KOPT-K1 (cell line): Measurements from ENCODE around the gene ITGA2.

Experiments used
- H3K27ac ChIP-seq: fragments of 200-600 bp; sonication (generic); 2 replicates; pipeline ENCODE4 v1.5.1; 2016; ENCODE audit warnings: antibody characterized with exemption, mild to moderate bottlenecking, low read depth, low read length; ENCODE audit not compliant: poor library complexity, severe bottlenecking
- H3K36me3 ChIP-seq: fragments of 200-600 bp; sonication (generic); 2 replicates; pipeline ENCODE4 v1.5.1; 2017; ENCODE audit warnings: antibody characterized with exemption, mild to moderate bottlenecking, low read length, moderate library complexity; ENCODE audit not compliant: insufficient read depth
- H3K9me3 ChIP-seq: fragments of 200-600 bp; sonication (generic); 2 replicates; pipeline ENCODE4 v1.5.1; 2017; ENCODE audit warnings: antibody characterized with exemption, low read length, mild to moderate bottlenecking; ENCODE audit not compliant: insufficient read depth, poor library complexity, severe bottlenecking

Gene ITGA2

DNA sequence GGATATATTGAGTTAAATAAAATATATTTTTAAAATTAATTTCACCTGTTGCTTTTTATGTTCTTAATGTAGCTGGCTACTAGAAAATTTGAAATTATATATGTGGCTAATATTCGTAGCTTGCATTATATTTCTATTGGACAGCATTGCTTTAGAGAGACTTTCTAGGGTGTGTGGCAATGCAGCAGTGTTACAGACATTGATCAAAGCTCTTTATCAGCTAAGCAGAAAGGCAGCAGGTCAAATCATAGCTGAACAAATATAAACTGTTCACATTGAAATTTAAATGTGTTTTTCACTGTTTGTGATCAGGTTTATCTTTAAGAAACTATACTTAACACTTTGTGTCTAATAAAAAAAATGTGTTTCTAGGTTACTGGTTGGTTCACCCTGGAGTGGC lies 52.6 kb downstream of the ITGA2 start:
- Histone ChIP-seq H3K27ac (peak overlapping the region; percentile 69), H3K36me3 (no peaks in the 10 kb centered on the region), H3K9me3 (no peaks in the 10 kb centered on the region)

DNA sequence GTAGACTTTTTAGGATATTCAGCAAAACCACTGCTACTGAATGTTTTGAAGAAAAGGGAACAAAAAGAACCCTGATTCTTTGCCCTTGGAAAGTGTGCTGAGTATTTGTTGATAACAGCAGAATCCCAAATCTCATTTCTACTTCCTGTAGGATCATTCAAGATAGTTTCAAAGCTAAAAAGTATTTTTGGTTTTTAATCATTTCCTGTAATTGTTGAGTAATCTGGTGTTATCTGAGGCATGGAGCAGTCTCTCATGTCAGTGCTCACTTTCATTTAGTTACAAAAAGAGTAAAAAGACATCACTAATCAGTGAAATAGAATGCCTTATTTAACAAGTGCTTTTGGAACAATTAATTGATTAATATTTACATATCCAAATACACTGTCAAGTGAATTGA lies 56.1 kb downstream of the ITGA2 start:
- no peaks in the 10 kb centered on the region for H3K36me3 ChIP-seq
- no peak overlapping the region for H3K27ac ChIP-seq
- no peaks in the 10 kb centered on the region for H3K9me3 ChIP-seq

DNA sequence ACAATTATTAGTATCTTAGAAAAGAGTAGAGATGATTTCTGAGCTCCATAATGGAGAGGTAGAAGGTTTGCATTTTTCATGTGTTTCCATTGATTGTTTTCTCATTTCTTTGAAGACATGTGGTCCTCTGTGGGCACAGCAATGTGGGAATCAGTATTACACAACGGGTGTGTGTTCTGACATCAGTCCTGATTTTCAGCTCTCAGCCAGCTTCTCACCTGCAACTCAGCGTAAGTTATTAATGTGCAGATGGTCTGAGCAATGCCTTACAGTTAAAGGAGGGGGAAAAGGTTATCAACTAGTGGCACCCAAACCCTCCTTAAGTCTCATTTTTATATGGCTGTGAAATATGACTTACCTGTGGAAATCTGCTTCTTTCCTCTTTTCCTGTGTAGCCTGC lies 59.1 kb downstream of the ITGA2 start:
- Histone ChIP-seq H3K27ac (no peak overlapping the region), H3K36me3 (no peaks in the 10 kb centered on the region), H3K9me3 (no peaks in the 10 kb centered on the region)

DNA sequence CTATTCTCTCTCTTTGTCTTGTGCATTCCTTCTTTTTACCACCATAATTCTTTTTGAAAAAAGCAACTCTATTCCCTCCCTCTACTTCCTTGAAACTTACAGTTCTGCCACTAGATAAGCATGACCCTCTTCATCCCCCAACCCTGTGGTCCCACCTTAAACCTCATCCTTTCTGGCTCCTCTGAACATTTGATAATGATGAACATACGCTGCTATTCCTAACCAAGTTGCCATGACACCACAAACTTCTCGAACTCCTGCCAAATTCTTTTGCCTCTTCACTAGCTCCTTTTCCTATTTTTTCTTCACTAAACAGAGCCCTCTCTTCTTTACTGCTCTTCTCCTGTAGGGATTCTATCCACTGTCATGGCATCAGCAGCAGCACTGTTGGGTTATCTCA lies 63.3 kb downstream of the ITGA2 start:
- H3K27ac ChIP-seq, result no peak overlapping the region
- H3K9me3 ChIP-seq, result no peaks in the 10 kb centered on the region
- H3K36me3 ChIP-seq, result no peaks in the 10 kb centered on the region

DNA sequence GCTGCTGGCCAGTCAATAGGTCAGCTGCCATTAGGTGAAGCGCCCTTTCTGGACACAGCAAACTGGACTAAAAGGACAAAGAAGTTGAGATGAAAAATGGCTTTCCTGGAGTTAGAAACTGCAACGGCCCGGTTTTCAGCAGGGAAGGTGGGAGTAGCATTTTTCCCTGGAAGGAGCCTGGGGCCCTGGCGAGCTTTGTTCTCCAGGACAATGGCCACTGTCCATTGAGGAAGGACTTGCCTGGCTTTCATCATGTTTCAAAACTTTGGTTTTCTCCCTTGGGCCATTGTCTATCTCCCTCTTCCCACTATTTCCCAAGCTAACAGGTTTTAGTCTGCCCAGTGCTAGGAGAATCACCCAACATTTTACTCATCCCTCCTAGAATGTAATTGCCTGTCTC lies 64.2 kb downstream of the ITGA2 start:
- no peaks in the 10 kb centered on the region for H3K36me3 ChIP-seq

DNA sequence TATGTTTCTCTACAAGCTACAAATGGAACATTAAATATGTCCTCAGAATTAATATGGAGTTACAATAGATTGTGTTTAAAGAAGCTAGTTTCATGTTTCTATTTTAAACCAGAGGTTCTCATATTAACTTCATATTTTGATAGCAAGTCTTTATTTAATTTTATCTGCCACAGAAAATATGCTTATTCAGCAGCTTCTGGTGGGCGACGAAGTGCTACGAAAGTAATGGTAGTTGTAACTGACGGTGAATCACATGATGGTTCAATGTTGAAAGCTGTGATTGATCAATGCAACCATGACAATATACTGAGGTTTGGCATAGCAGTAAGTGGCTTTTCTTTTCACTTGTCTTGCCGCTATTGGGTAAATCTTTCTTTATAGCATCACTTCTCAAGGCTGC lies 66.2 kb downstream of the ITGA2 start:
- H3K36me3 ChIP-seq, result no peaks in the 10 kb centered on the region
- H3K9me3 ChIP-seq, result no peaks in the 10 kb centered on the region
- H3K27ac ChIP-seq, result no peak overlapping the region

More for the DNA sequence above, 64.2 kb downstream of the ITGA2 start:
- H3K9me3 ChIP-seq, result no peaks in the 10 kb centered on the region
- H3K27ac ChIP-seq, result no peak overlapping the region

DNA sequence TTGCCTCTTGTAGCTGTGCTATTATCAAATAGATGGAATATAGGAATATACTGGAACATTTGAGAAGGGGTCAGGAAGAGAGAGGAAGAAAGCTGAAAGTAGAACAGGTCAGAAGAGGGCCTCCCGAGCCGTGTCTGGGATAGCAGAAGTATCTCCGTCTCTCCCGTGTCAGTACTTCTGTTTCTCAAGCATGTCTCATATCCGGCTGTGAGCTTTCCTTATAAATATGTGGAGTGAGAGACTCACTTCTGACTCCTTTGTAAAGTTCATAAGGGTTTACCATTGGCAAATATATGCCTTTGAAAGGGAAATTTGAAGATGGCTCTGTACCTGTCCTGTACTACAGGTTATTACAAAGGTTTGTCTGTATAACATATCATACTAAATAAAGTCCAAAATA lies 70.1 kb downstream of the ITGA2 start:
- Histone ChIP-seq H3K27ac (no peak overlapping the region), H3K9me3 (no peaks in the 10 kb centered on the region), H3K36me3 (no peaks in the 10 kb centered on the region)

DNA sequence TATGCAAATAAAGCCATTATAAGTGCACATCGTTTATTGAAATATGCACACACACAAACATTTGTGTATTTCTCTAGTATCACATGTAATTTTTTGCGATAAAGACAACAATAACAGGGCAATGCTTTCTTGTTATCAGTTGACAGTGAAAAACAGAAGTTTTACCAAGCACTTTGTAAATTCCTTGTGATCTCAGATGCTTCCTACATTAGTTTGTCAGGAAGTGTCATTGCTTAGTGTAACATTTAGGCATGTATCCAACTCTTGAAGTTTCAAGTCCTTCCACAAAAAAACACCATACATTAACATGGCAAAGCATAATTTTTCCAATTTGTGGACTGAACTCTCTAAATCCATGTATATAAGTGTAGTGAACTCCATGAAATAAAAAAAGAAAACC lies 74.0 kb downstream of the ITGA2 start:
- Histone ChIP-seq H3K9me3 (no peaks in the 10 kb centered on the region), H3K36me3 (no peaks in the 10 kb centered on the region), H3K27ac (no peak overlapping the region)

DNA sequence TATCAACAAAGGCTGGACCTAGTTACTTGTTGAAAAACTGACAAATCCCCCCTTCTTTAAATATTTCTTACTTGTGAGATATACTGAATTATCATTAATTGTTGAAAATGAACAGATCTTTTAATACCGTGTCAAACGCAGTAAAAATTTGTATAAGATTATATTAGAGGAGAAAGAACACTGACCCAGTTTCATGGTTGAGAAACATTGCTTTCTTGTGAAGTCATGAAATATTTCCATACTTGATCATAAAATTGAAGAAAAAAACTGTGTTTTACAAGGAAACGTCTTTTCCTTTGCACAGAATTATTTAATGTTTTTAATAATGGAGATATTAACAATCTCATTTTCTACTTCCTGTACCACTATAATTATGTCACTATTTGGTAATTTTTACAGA lies 74.6 kb downstream of the ITGA2 start:
- H3K27ac ChIP-seq, result no peak overlapping the region
- no peaks in the 10 kb centered on the region for H3K9me3 ChIP-seq
- no peaks in the 10 kb centered on the region for H3K36me3 ChIP-seq

DNA sequence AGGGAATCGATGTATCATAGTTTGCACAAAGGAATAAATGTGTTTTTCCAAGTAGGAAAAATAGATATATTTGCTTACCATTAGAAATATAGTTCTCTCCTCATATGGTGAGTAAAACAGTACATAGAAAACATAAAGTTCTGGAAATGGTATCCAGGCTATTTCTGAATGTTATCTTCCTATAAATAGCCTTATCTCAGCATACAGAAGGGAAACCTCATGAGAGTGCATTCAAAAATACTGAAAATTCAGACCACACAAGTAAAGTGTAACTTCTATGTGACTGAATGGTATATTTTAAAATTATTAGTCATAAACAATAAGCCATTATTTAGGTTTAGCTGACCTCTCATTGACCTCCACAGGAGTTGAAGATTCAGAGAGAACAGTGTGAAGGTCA lies 76.9 kb downstream of the ITGA2 start:
- Histone ChIP-seq H3K36me3 (no peaks in the 10 kb centered on the region), H3K27ac (no peak overlapping the region), H3K9me3 (no peaks in the 10 kb centered on the region)

DNA sequence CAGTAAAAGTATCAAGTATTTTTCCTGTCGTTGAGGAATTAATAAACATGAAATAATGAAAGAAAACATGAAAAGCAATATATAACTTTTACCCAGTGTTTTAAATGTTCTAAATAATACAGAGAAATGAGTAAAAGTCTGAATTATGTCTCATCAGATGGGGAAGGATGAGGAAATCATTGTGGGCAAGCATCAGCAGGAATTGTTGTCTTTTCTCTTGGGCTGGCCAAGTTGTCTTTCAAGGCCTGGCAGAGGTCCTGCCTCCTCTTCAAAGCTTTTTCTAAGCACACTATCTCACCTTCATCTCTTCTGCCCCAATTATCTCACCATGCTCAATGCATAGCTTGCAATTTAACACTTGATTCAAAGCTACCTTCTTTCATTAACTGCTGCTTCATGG lies 78.5 kb downstream of the ITGA2 start:
- H3K36me3 ChIP-seq, result no peaks in the 10 kb centered on the region
- no peak overlapping the region for H3K27ac ChIP-seq
- H3K9me3 ChIP-seq, result no peaks in the 10 kb centered on the region

DNA sequence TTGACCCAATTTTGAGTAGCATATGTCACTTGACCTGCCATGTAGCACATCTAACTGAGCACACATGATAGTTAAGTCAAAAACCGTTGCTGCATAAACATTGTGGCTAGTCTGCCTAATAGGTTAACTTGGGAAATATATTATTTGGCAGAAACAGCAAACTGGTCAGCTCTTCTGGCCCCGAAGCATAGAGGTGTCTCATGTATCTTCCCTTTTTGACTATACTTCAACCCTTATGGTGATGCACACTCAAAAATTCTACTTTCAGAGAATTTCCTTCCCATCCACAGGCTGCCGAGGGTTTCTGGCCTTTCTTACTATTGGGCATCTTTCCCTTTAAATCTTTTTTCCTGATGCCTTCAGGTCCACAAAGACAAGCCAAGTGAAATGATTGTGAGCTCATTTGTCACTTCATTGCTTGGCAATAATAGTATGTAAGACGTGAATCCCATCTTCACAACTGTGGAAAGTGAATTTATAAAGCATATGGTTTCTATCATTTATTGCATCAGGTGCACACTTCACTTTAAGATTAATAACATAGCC lies 79.2 kb downstream of the ITGA2 start:
- no peak overlapping the region for H3K27ac ChIP-seq
- no peaks in the 10 kb centered on the region for H3K36me3 ChIP-seq
- no peaks in the 10 kb centered on the region for H3K9me3 ChIP-seq

DNA sequence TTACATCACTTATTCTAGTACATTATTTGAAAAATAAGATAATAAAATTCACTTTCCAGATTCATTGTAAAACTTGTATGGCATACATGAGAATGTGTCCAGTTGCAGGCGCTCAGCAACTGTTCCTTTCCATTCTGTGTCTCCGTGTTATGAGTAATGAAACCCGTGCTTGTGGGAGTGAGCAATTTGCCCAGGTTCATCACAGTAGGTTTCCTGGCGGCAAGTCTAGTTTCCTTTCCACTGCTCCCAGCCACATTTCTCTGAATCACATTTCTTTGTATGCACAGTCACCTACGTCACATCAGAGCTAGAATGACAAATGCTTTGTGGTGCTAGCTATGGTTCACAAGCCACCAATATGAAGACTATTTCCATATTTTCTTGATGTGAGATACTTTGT lies 80.5 kb downstream of the ITGA2 start:
- no peak overlapping the region for H3K27ac ChIP-seq
- no peaks in the 10 kb centered on the region for H3K36me3 ChIP-seq
- H3K9me3 ChIP-seq, result no peaks in the 10 kb centered on the region

DNA sequence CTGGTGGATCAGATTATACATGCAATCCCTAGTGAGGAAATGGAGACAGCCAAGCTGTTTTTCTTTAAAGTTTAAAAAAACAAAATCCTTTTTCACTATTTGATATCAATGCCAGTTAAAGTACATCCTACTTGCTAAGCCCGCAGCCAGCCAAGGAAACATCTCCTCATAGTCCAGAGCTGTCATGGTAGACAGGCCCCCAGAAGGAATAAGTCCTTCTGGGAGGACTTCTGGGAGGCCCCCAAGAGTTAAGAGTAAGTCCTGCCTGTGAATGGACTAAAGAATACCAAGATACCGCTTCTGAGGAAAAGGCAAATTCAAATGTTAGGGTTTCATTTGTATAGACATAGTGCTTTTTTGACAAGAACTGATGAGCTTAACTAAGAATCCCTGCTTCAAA lies 82.1 kb downstream of the ITGA2 start:
- Histone ChIP-seq H3K36me3 (no peaks in the 10 kb centered on the region), H3K27ac (no peak overlapping the region), H3K9me3 (no peaks in the 10 kb centered on the region)

DNA sequence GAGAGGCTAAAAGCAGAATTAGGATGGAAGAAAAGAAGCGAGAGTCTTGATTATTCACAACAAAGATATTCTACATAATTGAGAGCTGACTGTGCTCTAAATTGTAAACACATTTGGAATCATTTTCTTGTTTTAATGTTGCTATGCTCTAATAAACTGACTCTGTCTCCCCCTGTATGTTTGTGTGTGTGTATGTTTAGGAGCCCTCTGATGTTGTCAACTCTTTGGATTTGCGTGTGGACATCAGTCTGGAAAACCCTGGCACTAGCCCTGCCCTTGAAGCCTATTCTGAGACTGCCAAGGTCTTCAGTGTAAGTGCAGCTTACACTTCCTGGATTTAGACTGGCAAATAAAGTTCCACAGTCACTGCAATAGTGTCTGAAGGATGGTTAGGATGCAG lies 82.6 kb downstream of the ITGA2 start:
- Histone ChIP-seq H3K36me3 (no peaks in the 10 kb centered on the region), H3K27ac (no peak overlapping the region), H3K9me3 (no peaks in the 10 kb centered on the region)

DNA sequence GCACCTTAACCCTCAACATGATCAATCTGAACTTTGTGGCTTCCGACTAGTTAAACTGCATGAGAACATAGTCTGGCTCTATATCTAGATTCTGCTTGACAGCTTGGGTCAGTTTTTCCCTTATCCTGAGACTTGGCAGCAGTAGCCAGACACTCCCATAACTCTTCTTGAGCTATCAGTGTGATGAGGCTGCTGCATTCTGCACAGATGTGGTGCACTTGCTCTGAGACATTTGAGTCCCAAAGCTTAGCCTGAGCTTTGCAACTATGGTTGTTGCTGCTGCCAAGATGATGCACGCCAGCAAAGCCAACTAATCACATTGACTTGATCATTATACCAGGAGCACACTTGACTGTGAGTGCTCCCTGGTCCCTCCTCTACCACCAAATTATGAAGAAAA lies 84.2 kb downstream of the ITGA2 start:
- Histone ChIP-seq H3K36me3 (no peaks in the 10 kb centered on the region), H3K9me3 (no peaks in the 10 kb centered on the region), H3K27ac (no peak overlapping the region)
